Measurements from ENCODE around the gene INTS7.
"Not testable (repeated sequence)": the region's sequence is repeated elsewhere in the genome, so short reads cannot be mapped to it uniquely, and the experiment has no call there.

The INTS7 gene

DNA sequence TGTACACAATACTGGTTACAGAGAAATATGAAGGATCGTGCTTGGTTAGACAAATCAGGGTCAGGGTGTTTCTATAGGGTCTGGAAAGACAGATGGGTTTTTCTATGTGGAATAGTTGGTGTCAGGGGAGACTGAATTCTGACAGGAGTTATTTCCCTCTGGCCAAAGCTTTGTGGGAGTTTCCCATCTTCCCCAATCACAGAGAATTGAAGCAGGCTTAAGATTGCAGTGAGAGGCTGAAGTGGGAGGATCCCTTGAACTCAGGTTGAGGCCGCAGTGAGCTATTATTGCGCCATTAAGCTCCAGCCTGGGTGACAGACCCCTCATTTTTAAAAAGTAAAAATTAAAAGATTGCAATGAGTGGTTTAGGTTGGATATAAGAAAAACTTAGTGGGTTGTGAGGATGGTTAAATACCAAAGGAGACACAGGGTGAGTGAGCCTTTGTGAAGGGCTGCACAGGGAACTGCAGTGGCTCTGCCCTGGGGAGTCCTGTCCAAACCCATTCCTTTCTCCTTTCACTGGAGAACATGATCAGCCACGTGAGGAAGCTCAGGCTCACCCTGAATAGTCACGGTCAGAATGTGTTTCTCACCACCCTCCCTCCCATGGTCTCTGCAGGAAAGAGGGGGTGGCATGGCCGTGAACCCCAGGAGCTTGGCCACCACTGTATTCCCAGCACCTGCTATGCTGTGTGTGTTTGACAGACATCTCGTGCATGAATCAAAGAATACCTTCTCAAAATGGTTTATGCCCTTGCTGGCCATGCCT, 101.2 kb downstream of the INTS7 start:
- DNase-seq (ENCODE audit: low read depth in 2 of 2), result no peak

DNA sequence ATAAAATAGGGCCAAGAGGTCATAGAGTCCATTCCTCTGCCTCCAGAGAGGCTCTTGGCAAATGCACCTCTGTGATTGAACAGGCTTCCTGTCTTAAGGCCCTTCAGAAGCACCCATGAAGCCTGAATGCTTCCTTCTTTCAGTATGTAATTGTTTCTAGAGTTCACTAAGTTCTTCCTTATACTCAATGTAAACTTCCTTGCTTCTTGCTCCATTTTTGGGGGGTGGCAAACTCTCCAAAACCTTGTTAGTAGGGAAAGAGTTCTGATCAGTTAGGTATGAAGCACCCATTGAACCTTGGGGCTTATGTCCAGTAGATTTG, 102.5 kb downstream of the INTS7 start:
- no peak for DNase-seq (ENCODE audit: low read depth in 2 of 2)

DNA sequence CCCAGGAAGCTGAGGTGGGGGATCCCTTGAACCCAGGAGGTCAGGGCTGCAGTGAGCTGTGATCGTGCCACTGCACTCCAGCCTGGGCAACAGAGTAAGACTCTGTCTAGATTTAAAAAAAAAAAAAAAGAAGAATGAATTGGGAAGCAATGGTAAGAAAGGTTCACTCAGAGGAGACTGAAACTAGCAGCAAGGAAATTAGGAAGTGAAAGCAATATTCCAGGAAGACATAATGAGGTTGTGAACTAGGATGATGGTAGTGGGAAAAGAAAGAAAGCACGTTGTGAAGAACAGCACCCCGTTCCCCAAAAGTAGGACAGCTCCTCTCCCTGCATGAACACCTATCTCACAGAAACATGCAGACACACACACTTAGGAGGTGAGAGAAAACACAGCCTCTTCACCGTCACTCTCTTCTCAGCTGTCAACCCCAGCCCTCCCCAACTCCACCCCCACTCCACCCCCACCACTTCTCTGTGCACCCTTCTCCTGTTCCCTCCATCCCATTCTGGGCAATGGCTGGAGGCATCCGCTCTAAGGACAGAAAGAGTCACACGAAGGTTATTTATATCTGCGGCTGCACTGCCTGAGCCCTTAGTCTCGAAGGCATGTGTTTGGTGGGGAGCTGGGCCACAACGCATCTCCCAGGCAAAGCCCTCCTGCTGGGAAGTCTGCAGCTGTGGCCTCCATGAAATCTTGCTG, 103.0 kb downstream of the INTS7 start:
- DNase-seq (ENCODE audit: low read depth in 2 of 2), result no peak

GRCh38 chr1:211929683-211930082, 105.7 kb downstream of the INTS7 start:
- no peak for DNase-seq (ENCODE audit: low read depth in 2 of 2)

GRCh38 chr1:211928993-211929637, 106.2 kb downstream of the INTS7 start:
- DNase-seq (ENCODE audit: low read depth in 2 of 2), result no peak

- DNase-seq (ENCODE audit: low read depth in 2 of 2), result no peak
These were observed 107.0 kb downstream of the INTS7 start for GRCh38 chr1:211928290-211928801.

DNA sequence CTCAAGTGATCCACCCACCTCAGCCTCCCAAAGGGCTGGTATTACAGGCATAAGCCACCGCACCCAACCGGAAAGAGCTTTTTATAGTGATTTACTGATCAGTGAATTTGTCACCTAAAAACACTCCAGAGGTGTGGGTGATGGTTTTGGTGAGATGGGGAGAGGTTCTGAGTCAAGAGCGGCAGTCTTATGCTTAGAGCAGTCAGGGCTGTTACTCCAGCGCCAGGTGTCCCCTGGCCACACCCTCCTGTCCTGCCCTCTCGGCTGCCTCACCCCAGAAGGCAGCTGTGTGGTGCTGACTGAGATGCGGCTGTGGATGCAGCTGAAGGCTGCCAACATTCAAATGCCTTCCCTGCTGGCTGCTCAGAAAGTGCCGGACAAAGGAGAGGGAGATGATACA, 110.3 kb downstream of the INTS7 start:
- DNase-seq (ENCODE audit: low read depth in 2 of 2), result no peak

DNA sequence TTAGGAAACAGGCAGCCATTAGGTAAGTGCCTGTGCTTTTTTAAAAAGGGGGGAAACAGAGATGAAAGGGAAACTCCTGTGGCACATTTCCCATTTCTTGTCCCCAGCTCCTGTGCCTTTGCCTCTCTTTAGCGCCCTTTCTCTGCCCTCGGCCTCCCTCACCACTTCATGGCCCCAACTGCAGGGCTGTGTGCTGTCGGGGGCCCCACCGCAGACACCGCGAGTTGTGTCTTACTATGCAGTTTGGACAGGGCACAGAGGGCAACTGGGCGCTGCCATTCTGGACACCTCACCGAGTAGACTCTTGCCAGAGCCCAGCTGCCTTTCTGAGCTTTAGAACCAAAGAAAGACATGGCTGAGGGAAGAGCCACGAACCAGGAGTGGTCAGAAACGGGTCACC, 111.1 kb downstream of the INTS7 start:
- no peak for DNase-seq (ENCODE audit: low read depth in 2 of 2)

DNA sequence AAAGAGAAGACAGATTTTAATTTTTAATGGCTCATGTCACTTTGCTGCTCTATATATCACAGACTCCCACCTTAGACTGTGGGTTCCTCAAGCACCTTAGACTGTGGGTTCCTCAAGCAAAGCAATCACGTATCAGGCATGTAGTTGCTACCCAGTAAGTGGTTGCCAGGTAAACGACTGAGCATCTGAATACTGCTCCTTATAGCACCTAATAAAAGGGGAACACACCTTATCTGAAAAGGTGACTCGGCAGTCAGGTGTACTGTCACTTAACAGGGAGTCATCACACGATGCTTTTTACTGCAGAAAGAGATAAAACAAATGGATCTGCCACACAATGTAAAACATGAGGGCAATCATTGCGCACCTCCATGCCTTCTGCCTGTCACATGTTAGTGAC, 112.3 kb downstream of the INTS7 start:
- no peak for DNase-seq (ENCODE audit: low read depth in 2 of 2)

DNA sequence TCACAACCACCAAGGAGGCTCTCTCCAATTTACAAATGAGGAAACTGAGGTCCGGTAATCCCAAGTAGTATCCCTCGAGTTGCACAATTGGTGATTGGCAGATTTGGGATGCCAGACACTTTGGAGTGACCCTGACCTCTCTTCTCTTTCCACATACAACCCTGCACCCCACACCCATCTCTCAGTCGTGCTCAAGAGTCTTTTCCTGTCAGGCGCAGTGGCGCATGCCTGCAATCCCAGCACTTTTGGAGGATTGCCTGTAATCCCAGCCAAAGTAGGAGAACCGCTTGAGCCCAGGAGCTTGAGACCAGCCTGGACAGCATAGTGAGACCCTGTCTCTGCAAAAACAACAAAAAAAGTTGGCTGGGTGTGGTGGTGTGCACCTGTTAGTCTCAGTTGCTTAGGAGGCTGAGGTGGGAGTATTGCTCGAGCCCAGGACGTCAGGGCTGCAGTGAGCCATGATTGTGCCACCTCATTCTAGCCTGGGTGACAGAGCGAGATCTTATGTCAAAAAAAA, 113.7 kb downstream of the INTS7 start:
- DNase-seq (ENCODE audit: low read depth in 2 of 2), result no peak

- no peak for DNase-seq (ENCODE audit: low read depth in 2 of 2)
These were observed 114.6 kb downstream of the INTS7 start for GRCh38 chr1:211920602-211921226.

- DNase-seq (ENCODE audit: low read depth in 2 of 2), result no peak
These were observed 115.2 kb downstream of the INTS7 start for GRCh38 chr1:211920141-211920572.

DNA sequence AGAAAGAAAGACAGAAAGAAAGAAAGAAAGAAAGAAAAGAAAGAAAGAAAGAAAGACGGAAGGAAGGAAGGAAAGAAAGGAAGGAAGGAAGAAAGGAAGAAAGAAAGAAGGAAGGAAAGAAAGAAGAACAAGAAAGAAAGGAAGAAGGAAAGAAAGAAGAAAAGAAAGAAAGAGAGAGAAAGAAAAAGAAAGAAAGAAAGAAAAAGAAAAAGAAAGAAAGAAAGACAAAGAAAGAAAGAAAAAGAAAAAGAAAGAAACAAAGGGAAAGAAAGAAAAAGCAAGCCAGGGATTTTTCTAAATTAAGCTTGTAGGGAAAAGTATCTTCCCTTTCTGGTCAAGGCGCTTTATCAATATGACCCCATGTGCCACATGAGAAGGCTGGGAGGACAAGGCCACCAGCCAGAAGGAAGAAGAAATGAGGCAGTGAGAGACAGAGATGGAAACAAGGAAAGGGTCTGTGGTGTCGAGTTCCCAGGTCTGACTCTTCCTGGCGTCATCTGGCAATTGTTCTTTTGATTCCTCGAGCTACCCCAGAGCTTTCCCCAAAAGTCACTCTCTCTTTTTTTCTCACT, 116.4 kb downstream of the INTS7 start:
- no peak for DNase-seq (ENCODE audit: low read depth in 2 of 2)

DNA sequence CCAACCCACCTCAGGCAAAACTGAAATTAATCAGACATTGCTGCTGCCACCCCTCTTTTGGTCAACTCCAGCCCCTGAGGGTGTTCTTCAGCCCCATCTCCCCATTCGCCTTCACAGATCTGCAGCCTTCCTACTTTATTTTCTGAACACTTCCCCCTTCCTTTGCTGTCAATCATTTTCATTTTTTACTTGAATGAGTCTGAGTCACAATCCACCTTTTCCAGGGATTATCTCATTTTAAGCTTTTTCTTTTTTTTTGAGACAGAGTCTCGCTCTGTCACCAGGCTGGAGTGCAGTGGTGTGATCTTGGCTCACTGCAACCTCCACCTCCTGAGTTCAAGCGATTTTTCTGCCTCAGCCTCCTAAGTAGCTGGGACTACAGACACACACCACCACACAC, 118.9 kb downstream of the INTS7 start:
- not testable (repeated sequence) for DNase-seq (ENCODE audit: low read depth in 2 of 2)

GRCh38 chr1:211915924-211916323, 119.4 kb downstream of the INTS7 start:
- no peak for DNase-seq (ENCODE audit: low read depth in 2 of 2)

DNA sequence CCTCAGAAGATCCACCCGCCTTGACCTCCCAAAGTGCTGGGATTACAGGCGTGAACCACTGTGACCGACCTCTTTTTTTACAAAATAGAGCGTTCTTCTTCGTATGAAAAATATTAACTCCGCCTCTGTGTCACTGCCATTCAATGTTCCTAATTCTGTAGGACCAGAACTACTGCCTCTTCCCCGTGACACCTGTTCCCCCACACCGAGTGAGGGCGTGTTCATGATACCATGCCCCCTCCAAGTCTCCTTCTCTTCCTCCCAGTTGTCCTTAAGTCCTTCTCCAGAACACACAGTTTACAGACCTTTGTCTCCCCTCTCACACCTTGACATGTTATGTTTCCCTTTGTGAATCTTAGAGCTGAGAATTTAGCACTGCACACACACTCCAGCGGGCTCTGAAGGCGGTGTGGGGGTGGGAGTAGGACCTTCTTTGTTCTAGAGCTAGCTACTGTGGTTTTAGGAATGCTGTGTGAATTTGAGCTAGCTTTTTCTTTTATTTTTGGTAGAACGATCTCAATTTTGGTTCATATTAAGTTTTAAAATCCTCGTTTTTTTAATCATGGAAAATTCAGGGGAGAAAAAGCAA, 122.4 kb downstream of the INTS7 start:
- no peak for DNase-seq (ENCODE audit: low read depth in 2 of 2)

DNA sequence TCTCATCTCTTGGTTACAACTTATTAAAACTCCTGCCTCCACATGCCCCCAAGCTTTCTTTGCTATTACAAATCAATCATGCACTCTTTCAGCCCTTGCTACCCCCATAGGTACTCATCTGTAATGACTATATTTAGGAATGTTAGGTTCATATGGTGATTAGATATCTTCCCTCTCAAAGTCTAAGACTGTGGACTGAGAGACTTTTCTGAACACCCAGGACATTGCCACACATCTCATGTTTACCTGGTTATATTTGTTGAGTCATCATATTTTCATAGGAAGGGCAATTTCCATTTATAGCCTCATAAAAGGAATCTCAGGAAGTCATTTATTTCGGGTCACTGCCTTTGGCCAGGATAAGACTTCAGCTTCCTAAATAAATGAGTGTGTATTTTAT, 123.3 kb downstream of the INTS7 start:
- no peak for DNase-seq (ENCODE audit: low read depth in 2 of 2)

DNA sequence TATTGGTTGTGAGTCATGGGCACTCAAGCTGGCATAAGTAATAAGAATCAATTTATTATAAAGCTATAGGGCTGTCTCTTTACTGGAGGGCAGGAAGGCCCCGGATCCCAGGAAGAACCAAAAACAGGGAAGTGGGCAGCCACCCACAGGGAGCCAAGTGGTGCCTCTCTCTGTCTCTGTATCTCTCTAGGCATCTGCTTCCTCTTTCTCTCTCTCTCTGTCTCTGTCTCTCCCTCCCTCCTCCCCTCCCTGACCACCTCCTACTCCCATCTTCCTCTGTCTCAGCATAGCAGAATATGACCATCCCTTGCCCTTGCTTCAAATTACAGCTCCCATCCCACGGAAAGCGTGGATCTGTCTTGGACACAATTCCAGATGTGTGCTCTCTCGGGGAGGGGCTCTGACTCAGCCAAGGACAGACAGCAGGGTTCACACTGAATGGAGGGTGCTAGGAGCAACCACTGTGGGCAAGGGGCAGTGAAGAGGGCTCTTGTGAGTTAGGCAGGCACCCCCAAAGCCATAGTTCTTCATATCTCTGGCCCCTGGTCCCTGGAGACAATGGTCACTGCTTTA, 124.4 kb downstream of the INTS7 start:
- DNase-seq (ENCODE audit: low read depth in 2 of 2), result no peak

- DNase-seq (ENCODE audit: low read depth in 2 of 2), result no peak
These were observed 125.1 kb downstream of the INTS7 start for GRCh38 chr1:211910113-211910884.

- no peak for DNase-seq (ENCODE audit: low read depth in 2 of 2)
These were observed 126.0 kb downstream of the INTS7 start for GRCh38 chr1:211909395-211909794.

Data from stimulated activated CD8-positive, alpha-beta memory T cell treated with anti-CD3 and anti-CD28 coated beads, Interleukin-2, amount 100 ng/mL, for 1 hour (primary cell).